B cell (primary cell): ENCODE measurements around the gene CD1D.

Source experiments
- CTCF ChIP-seq: fragments of 200-600 bp; IDR thresholded peaks from one replicate; pipeline ENCODE4 v1.8.0; 2022; ENCODE audit warnings: antibody characterized with exemption, mild to moderate bottlenecking
- EZH2 ChIP-seq: IDR thresholded peaks from 2 replicates; pipeline ENCODE4 v1.6.1; 2012; ENCODE audit warnings: borderline replicate concordance, low read depth, mild to moderate bottlenecking, moderate library complexity, low read length; ENCODE audit not compliant: insufficient read depth, poor library complexity, severe bottlenecking

- no peak for TF ChIP-seq CTCF
- TF ChIP-seq EZH2 = no peak
Measured at GRCh38 chr1:158204458-158204827, 23.7 kb downstream of the CD1D start.
